ENCODE measurements around the gene TBX3.

Gene TBX3

GRCh38 chr12:114684870-114685273 is 897 bp upstream of the TBX3 start:
- no peak for TF ChIP-seq CTCF (IDR thresholded peaks at IDR 0.05; ENCODE audit: control insufficient read depth, insufficient read depth, low read depth, low read length, missing control alignments)

GRCh38 chr12:114683709-114684097 is 272 bp downstream of the TBX3 start:
- DNase-seq (ENCODE audit: low read depth) = no peak
- peak overlapping the region; percentile 78 for H3K4me3 ChIP-seq (ENCODE audit: control insufficient read depth, low read depth, low read length)
- no peak for TF ChIP-seq CTCF (IDR thresholded peaks at IDR 0.05; ENCODE audit: control insufficient read depth, insufficient read depth, low read depth, low read length, missing control alignments)

More at GRCh38 chr12:114684870-114685273, 897 bp upstream of the TBX3 start:
- peak overlapping the region; percentile 76 for H3K4me3 ChIP-seq (ENCODE audit: control insufficient read depth, low read depth, low read length)
- DNase-seq (ENCODE audit: low read depth) = no peak

GRCh38 chr12:114682785-114683708 is 928 bp downstream of the TBX3 start:
- TF ChIP-seq CTCF (IDR thresholded peaks at IDR 0.05; ENCODE audit: control insufficient read depth, insufficient read depth, low read depth, low read length, missing control alignments) = no peak
- no peak for DNase-seq (ENCODE audit: low read depth)
- H3K4me3 ChIP-seq (ENCODE audit: control insufficient read depth, low read depth, low read length) = peak overlapping the region; percentile 78

GRCh38 chr12:114682106-114682784 is 1.7 kb downstream of the TBX3 start:
- no peak for DNase-seq (ENCODE audit: low read depth)
- TF ChIP-seq CTCF (IDR thresholded peaks at IDR 0.05; ENCODE audit: control insufficient read depth, insufficient read depth, low read depth, low read length, missing control alignments) = no peak
- H3K4me3 ChIP-seq (ENCODE audit: control insufficient read depth, low read depth, low read length) = peak overlapping the region; percentile 78

- DNase-seq (ENCODE audit: low read depth) = no peak
- TF ChIP-seq CTCF (IDR thresholded peaks at IDR 0.05; ENCODE audit: control insufficient read depth, insufficient read depth, low read depth, low read length, missing control alignments) = no peak
- peak overlapping the region; percentile 78 for H3K4me3 ChIP-seq (ENCODE audit: control insufficient read depth, low read depth, low read length)
These were observed 2.7 kb downstream of the TBX3 start for GRCh38 chr12:114681116-114681871.

GRCh38 chr12:114680604-114681069 is 3.3 kb downstream of the TBX3 start:
- no peak for DNase-seq (ENCODE audit: low read depth)
- H3K4me3 ChIP-seq (ENCODE audit: control insufficient read depth, low read depth, low read length) = peak overlapping the region; percentile 78
- TF ChIP-seq CTCF (IDR thresholded peaks at IDR 0.05; ENCODE audit: control insufficient read depth, insufficient read depth, low read depth, low read length, missing control alignments) = no peak

Data from AG09309 (cell line).